Activated T-helper 1 cell treated with anti-CD3 and anti-CD28 coated beads, Interleukin-2, amount 50 U/mL, for 16 hours (primary cell): Measurements from ENCODE around the gene RPP25.
A peak's percentile ranks its signal among the peaks of the same experiment; 100 is the strongest.
"Not testable (repeated sequence)": the region's sequence is repeated elsewhere in the genome, so short reads cannot be mapped to it uniquely, and the experiment has no call there.

ENCODE experiments used
- DNase-seq, 2 donors: peaks; one replicate each; pipeline ENCODE4 v3.0.0-alpha.2; 2020; ENCODE audit warnings: low read depth in 1 of 2, low spot score in 1 of 2

RPP25 gene

GRCh38 chr15:74963213-74963612, 6.6 kb upstream of the RPP25 start:
- DNase-seq: no peak

GRCh38 chr15:74962671-74963070, 6.1 kb upstream of the RPP25 start:
- no peak for DNase-seq

- DNase-seq: no peak
Observed at GRCh38 chr15:74962219-74962618, 5.6 kb upstream of the RPP25 start.

DNA sequence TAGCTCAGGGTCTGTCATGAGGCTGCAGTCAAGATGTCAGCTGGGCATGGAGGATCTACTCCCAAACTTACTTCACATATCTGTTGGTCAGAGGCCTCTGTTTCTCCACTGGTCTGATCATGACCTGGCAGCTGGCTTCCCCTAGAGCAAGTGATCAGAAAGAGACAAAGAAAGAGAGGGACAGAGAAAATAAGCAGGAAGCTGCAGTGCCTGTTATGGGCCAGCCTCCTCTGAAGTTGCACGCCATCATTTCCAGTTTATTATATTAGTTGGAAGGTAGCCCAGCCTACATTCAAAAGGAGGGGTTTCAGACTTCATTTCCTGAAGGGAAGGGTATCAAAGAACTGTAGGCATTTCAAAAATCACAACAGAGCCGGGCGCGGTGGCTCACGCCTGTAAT, 5.0 kb upstream of the RPP25 start:
- DNase-seq: no peak

GRCh38 chr15:74960995-74961588, 4.5 kb upstream of the RPP25 start:
- DNase-seq: no peak

DNA sequence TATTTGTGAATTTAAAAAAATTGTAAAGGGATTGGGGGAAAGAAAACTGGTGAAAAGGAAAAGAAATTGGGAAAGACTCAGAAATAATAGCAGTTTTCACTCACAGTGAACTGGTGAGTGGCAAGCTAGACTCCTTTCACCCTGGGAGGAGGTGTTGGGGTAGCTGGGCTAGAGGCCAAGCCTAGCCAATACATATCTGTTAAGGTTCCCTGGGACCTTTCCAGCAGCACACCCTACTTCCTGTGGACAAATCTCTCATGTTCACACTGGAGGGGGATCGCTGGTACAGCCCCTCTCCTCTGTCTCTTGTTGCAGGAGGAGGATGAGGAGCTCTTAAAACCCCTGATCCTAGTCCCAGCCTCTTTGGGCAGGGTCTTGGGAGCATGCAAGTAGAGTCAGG, 3.7 kb upstream of the RPP25 start:
- no peak for DNase-seq

DNA sequence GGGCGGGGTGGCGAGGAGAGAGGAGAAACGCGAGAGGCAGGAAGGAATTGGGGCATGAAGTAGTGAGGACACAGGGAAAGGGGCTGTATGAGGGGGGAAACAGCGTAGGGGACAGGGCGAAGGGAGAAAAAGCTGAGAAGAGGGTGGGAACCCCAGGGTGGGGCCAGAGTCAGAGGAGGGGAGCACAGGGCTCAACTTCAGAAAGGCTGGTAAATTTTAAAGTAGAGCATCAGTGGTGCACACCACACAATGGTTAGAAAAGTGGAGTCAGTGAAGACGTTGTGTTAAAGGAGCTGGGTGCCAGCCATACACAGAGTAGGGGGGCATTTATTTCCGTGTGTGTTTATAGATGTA, 3.0 kb upstream of the RPP25 start:
- DNase-seq: no peak

GRCh38 chr15:74958908-74959585, 2.5 kb upstream of the RPP25 start:
- DNase-seq: no peak

DNA sequence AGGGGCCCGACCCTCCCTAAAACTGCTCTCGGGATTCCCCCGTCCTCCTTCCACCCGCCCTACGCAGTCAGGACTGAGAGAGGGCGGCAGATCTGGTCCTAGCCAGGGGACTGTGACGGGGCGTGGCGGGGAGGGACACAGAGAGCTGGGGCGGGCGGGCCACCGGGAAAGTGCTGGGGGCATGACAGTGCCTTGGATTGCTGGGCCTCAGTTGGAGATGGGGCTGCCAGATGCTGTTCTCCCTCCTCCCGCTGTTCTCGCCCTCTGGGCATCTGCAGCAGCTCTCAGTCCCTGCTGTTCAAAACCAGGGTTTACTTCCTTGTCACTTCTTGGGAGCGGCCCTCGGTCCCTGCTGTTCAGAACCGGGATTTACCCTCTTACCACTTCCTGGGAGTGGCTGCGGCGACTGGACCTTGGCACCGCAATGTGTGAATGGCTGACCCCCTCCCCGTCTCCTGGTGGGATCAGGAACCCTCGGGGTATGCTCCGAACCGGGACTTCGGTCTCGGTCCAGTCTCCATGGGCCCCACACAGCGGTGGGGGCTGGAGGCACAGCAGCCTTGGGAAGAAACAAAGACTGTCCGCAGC, 1.8 kb upstream of the RPP25 start:
- no peak for DNase-seq

DNA sequence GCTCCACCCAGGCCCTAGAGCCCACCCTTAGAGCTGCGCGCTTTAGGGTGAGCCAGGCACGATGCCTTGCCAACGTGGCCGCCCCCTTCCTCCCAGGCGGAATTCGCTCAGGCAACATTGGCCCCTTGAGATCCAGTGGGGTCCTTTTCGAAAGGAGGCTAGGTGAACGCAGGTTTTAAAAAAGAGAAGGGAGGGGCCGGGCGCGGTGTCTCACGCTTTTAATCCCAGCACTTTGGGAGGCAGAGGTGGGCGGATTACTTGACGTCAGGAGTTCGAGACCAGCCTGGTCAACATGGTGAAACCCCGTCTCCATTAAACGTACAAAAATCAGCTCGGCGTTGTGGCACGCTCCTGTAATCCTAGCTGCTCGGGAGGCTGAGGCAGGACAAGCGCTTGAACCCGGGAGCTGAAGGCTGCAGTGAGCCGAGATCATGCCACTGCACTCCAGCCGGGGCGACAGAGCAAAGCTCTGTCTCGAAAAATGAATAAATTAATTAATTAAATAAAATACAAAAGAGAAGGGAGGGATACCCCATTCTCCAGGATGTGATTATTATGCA, 984 bp upstream of the RPP25 start:
- DNase-seq: no peak

GRCh38 chr15:74955796-74956647, 550 bp downstream of the RPP25 start:
- DNase-seq: peak; percentile 32 to 44

DNA sequence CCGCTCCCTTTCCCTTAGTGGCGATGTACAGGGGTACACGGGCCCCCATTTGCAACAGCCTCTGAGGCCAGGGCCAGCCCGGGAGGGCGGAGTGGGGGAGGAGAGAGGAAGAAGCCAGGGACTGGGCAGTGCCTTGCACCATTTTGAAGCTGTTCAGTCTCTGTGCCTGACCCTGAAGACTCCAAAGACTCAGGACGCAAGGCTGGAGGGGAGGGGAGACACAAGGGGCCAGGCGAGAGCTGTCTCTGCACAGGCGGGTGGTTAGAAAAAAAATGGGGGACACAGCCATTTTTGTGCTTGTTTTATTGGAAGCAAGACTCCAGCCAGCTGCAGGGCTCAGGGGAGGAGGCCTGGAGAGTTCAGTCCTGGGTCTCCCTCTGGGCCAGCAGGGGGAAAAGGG, 1.6 kb downstream of the RPP25 start:
- DNase-seq: no peak

GRCh38 chr15:74954515-74954914, 2.1 kb downstream of the RPP25 start:
- no peak for DNase-seq

DNA sequence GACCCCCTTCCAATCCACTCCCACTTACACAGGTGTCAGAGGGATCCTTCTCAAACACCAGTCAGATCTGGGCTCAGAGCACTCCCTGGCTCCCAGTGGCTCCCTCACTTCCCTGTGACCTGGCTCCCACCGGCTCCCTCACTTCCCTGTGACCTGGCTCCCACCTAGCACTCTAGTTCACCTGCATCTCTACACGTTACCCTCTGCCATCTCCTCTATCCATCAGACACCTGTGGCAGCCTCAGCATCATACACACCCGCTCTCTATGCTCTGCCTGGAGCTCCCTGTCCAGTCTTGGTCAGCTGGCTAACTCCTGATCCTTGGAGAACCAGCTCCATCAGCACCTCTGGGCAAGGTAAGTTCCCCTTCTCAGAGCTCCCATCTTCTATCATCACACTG, 5.6 kb downstream of the RPP25 start:
- no peak for DNase-seq

DNA sequence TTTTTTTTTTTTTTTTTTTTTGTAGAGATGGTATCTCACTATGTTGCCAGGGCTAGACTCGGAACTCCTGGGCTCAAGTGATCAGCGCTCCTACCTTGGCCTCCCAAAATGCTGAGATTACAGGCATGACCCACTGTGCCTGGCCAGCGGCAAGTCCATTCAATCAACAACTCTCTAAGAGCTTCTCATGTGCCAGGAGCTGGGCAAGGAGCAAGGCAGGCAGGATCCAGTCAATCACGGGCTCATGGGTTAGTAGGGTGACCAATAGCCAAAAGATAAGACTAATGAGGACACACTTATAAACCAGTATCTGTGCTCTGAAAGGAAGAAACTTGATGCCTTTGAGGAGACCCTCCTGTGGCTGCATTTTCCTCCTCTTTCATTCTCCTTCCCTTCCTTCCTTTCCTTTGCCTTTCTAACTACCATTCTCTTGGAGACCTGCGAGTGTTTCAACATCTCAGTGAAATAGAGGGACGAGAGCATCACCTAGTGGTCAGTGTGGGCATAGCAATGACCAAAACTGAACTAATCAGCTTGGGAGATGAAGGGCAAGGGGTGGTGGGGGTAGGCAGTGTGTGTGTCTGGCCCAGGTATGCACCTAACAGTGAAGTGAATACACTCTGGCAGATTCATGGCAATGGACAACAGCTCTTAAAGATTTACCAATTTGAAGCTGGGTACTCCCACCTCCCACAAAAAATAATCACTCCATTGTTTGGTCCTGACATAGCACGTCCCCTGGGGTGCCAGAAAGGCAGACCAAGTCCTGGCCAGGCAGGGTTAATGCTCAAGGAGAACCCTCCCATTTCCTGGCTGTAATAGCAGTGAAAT, 6.3 kb downstream of the RPP25 start:
- peak; percentile 50 to 69 for DNase-seq

DNA sequence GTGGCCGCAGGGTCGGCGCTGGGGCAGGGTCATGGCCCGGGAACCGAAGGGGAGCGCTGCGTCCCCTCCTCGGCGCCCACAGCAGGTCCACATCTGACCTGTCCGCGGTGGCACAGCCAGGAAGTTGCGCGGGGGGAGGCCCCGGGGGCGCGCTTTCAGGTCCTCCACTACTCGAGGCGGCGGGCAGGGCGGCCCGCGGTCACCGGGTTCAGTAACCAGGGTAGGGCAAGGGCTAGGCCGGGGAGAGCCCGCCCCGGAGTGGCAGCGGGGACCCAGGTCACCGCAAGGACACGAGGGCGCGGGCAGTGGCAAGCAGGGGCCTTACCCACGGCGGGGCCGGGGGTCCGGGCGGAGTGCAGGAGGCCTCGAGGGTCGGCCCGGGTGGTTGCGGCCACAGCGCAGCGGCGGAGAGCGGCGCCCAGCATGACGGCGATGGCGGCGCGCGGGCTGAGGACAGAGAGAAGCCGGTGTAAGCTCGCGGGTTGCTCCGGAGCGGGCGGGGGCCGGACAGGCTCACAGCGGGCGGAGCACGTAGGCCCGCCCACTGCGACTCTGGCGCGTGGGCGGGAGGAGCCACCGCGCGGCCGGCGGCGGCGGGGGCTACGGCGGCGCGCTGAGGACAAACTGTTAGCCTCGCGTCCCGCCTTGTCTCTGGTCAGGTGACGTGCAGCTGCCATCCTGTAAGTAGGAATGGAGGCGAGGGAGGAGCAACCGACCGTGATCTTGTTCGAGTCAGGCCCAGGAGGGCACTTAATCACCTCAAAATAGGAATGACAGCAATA, 18.8 kb downstream of the RPP25 start, which contains the start of gene COX5A:
Gene COX5A, minus strand, starts transcription at position 484 of the 782 bp plus-strand sequence. Its CDS starts 59 bp downstream, at position 425.
- DNase-seq: peak; percentile 74 to 87

- no peak for DNase-seq
Observed at GRCh38 chr15:74937272-74937589, 19.3 kb downstream of the RPP25 start.

DNA sequence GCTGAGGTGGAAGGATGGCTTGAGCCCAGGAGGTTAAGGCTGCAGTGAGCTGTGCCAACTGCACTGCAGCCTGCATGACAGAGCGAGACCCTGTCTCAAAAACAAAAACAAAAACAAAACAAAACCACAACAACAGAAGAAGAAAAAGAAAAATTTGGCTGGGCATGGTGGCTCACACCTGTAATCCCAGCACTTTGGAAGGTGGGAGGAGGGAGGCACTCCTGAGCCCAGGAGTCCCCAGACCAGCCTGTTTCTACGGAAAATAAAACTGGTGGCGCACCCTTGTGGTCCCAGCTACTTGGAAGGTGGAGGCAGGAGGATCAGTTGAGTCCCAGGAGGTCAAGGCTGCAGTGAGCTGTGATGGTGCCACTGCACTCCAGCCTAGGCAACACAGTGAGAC, 21.4 kb downstream of the RPP25 start:
- not testable (repeated sequence) for DNase-seq

GRCh38 chr15:74933573-74933972, 23.0 kb downstream of the RPP25 start:
- no peak for DNase-seq

- no peak for DNase-seq
Observed at GRCh38 chr15:74928771-74929198, 27.8 kb downstream of the RPP25 start.
